PFSK-1 (cell line): Measurements from ENCODE around the gene SAC3D1.

Experiments
- FOXP2 ChIP-seq: optimal IDR thresholded peaks from 2 replicates; pipeline ENCODE3; 2011; ENCODE audit warnings: borderline replicate concordance, control low read depth, inconsistent platforms; ENCODE audit not compliant: insufficient read depth; ENCODE audit errors: extremely low read length, extremely low read depth
- POLR2AphosphoS5 ChIP-seq: IDR thresholded peaks from 2 replicates; pipeline ENCODE4 v1.6.1; 2012; ENCODE audit warnings: low read depth, mild to moderate bottlenecking, control low read depth, low read length, moderate library complexity
- SIN3A ChIP-seq: IDR thresholded peaks from 2 replicates; pipeline ENCODE4 v1.6.1; 2012; ENCODE audit warnings: mild to moderate bottlenecking, low read length, moderate library complexity, borderline replicate concordance; ENCODE audit not compliant: insufficient read depth
- TAF1 ChIP-seq: IDR thresholded peaks from 2 replicates; pipeline ENCODE4 v1.6.1; 2012; ENCODE audit warnings: low read length, control low read depth, borderline replicate concordance; ENCODE audit not compliant: insufficient read depth
- TF ChIP-seq, protein P1 (sequence below), 2 experiments: IDR thresholded peaks; 2 replicates each; pipeline versions ENCODE4 v1.6.1 to v1.8.0; 2011 to 2012; ENCODE audit warnings: low read depth in 2 of 2, low read length in 2 of 2, control low read depth in 1 of 2, inconsistent platforms in 1 of 2, mild to moderate bottlenecking in 1 of 2, moderate library complexity in 1 of 2; ENCODE audit not compliant: insufficient read depth in 1 of 2

Gene SAC3D1

DNA sequence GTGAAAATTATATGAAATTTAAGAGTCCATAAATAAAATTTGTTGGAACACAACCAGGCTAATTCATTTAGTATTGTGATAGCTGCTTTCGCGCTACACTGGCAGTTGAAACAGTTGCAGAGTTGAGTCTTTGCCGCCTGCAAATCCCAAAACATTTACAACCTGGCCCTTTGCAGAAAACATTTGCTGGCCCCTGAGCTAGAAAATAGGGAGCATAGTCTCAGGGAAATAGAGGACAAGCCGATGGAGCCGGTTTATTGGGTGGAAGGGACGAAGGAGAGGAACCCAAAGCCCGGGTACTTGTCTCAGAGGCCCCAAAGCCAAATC lies 527 bp upstream of the SAC3D1 start:
- TF ChIP-seq FOXP2 (no peak), POLR2AphosphoS5 (no peak), SIN3A (no peak), TAF1 (no peak)
- TF ChIP-seq, protein P1, sequence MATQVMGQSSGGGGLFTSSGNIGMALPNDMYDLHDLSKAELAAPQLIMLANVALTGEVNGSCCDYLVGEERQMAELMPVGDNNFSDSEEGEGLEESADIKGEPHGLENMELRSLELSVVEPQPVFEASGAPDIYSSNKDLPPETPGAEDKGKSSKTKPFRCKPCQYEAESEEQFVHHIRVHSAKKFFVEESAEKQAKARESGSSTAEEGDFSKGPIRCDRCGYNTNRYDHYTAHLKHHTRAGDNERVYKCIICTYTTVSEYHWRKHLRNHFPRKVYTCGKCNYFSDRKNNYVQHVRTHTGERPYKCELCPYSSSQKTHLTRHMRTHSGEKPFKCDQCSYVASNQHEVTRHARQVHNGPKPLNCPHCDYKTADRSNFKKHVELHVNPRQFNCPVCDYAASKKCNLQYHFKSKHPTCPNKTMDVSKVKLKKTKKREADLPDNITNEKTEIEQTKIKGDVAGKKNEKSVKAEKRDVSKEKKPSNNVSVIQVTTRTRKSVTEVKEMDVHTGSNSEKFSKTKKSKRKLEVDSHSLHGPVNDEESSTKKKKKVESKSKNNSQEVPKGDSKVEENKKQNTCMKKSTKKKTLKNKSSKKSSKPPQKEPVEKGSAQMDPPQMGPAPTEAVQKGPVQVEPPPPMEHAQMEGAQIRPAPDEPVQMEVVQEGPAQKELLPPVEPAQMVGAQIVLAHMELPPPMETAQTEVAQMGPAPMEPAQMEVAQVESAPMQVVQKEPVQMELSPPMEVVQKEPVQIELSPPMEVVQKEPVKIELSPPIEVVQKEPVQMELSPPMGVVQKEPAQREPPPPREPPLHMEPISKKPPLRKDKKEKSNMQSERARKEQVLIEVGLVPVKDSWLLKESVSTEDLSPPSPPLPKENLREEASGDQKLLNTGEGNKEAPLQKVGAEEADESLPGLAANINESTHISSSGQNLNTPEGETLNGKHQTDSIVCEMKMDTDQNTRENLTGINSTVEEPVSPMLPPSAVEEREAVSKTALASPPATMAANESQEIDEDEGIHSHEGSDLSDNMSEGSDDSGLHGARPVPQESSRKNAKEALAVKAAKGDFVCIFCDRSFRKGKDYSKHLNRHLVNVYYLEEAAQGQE (IDR thresholded peaks at IDR 0.05; ENCODE audit: insufficient read depth in 1 of 2, low read depth in 2 of 2, low read length in 2 of 2): no peak

DNA sequence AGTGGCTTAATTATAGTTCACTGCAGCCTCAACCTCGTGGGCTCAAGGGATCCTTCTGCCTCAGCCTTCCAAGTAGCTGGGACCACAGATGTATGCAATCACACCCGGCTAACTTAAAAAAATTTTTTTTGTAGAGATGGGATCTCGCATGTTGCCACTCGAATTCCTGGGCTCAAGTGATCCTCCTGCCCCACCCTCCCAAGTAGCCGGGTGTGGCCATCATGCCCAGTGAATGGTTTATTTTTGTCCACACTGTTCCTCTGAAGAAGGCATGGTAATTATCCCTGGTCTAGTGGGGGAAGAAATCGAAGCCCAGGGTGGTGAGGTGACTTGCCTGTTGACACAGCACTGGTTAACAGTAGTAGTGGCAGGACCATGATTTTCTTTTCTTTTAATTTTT lies 1.9 kb downstream of the SAC3D1 start:
- TF ChIP-seq POLR2AphosphoS5: no peak

DNA sequence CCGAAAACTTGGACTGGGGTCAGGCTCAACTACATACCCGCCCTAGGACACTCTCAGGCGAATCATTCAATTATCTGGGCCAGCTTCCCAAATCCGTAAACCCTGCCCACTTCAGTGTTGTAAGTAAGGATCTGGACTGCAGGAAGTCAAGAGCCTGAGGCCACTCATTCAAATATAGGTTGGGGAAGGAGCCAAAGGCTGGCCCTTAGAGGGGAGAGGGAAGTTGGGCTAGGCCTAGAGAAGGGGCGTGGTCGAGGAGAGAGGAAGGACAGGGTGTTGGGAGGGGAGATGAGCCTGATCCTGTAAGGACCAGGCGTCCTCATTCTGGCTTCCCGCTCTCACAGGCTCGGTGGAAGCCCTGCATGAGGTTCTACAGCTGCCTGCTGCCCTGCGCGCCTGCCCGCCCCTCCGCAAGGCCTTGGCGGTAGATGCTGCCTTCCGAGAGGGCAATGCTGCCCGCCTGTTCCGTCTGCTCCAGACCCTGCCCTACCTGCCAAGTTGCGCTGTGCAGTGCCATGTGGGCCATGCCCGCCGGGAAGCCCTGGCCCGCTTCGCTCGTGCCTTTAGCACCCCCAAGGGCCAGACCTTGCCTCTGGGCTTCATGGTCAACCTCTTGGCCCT lies 3.0 kb downstream of the SAC3D1 start:
- TF ChIP-seq, protein P1 (IDR thresholded peaks at IDR 0.05; ENCODE audit: insufficient read depth in 1 of 2, low read depth in 2 of 2, low read length in 2 of 2): no peak
- TF ChIP-seq SIN3A (no peak), FOXP2 (no peak), TAF1 (no peak), POLR2AphosphoS5 (peak; percentile 64; the same call in 1 of the 2 replicates)

DNA sequence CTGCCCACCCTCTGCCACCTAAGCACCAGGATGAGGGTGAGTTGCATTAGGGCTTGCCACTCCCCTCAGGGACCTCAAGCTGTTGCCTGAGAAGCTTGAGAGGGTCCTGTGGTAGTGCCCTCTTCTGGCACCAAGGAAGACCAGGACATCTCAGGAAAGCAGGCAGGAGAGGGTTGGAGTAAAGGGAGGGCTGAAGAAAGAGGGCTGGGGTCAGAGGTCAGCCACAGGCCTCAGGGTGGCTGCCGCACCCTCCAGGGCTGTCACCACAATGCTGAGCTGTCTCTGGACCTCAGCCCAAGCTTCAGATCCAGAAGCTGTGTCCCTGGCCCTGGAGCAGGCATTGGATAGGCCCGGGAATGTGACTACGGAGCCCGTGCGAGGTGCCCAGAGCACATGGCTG lies 4.1 kb downstream of the SAC3D1 start:
- no peak for TF ChIP-seq SIN3A
- TF ChIP-seq, protein P1 (IDR thresholded peaks at IDR 0.05; ENCODE audit: insufficient read depth in 1 of 2, low read depth in 2 of 2, low read length in 2 of 2): no peak
- no peak for TF ChIP-seq FOXP2
- no peak for TF ChIP-seq POLR2AphosphoS5
- TF ChIP-seq TAF1: no peak

DNA sequence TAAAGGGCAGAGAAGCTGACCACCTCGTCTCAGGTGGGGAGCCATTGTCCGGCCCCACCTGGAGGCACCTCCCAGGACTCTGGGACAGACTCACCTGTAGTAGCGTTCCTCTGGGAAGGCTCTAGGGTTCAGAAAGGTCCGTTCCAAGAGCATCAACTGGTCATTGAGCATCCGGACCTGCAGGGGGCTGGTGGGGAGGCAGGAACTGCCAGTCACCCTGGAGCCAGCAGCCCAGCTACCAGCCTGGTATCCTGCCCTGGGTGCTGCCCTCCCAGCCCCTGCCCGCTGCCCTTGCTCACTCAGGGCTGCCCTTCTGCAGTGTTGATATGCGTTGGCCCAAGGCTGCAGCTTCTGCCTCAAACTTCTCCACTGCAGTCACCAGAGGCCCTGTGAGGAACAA lies 4.7 kb downstream of the SAC3D1 start:
- TF ChIP-seq, protein P1 (IDR thresholded peaks at IDR 0.05; ENCODE audit: insufficient read depth in 1 of 2, low read depth in 2 of 2, low read length in 2 of 2): no peak
- TF ChIP-seq POLR2AphosphoS5 (no peak), TAF1 (no peak), SIN3A (no peak), FOXP2 (no peak)
